IMR-90 (cell line): Measurements from ENCODE around the gene SLC38A5. TPM values are rescaled to one million over a fixed set of nuclear protein-coding genes. Genes with fewer than 3 reads are reported as not detected.

Source experiments
- ATAC-seq: fragments of 200-7000 bp; cut with Tn5 transposase; 2 replicates; pipeline ENCODE4 v1.9.1; 2020; ENCODE audit warnings: low read depth, mild to moderate bottlenecking, moderate library complexity
- BruUV-seq: library from RNA; stranded (reverse); fragments of 400-500 nt; replicated peaks from 2 replicates; lab custom pipeline; 2021; lab: Mats Ljungman, UMichigan
- CTCF ChIA-PET: fragments of 300-600 bp; formaldehyde crosslinking; extraction: SDS; loops from one replicate; lab custom pipeline; 2021; ENCODE audit warnings: antibody characterized with exemption; lab: Yijun Ruan, JAX
- POLR2A ChIA-PET: fragments of 300-600 bp; sonication (Branson Sonifier 250); formaldehyde crosslinking; loops from one replicate; lab custom pipeline; 2022; ENCODE audit warnings: antibody characterized with exemption; ENCODE audit not compliant: unreplicated experiment; lab: Charles Lee
- DNase-seq: peaks from one replicate; pipeline ENCODE4 v3.0.0; 2013
- H2AFZ ChIP-seq: replicated peaks from 2 replicates; pipeline ENCODE3; 2013; ENCODE audit warnings: low read length, mild to moderate bottlenecking; ENCODE audit not compliant: poor library complexity
- H2AK5ac ChIP-seq: 2 replicates; pipeline ENCODE4 v1.6.1; 2013; ENCODE audit warnings: low read depth, low read length, inconsistent platforms
- H2AK9ac ChIP-seq: replicated peaks from 2 replicates; pipeline ENCODE3; 2013; ENCODE audit warnings: mild to moderate bottlenecking, low read depth, low read length, moderate library complexity; ENCODE audit not compliant: poor library complexity
- H2BK120ac ChIP-seq: 2 replicates; pipeline ENCODE4 v1.6.1; 2013; ENCODE audit warnings: low read depth, low read length, inconsistent platforms
- H2BK15ac ChIP-seq: 3 replicates; pipeline ENCODE4 v1.6.1; 2013; ENCODE audit warnings: low read depth, low read length, inconsistent platforms
- H2BK20ac ChIP-seq: 2 replicates; pipeline ENCODE4 v1.6.1; 2013; ENCODE audit warnings: low read depth, mild to moderate bottlenecking, inconsistent platforms, low read length, moderate library complexity
- H2BK5ac ChIP-seq: 2 replicates; pipeline ENCODE4 v1.6.1; 2013; ENCODE audit warnings: mild to moderate bottlenecking, low read depth, low read length, inconsistent platforms; ENCODE audit not compliant: poor library complexity, severe bottlenecking
- H3K14ac ChIP-seq: replicated peaks from 2 replicates; pipeline ENCODE4 v1.6.1; 2013; ENCODE audit warnings: low read depth, low read length, inconsistent platforms
- H3K18ac ChIP-seq: 2 replicates; pipeline ENCODE4 v1.6.1; 2013; ENCODE audit warnings: low read depth, low read length, control low read depth
- H3K23ac ChIP-seq: 2 replicates; pipeline ENCODE4 v1.6.1; 2013; ENCODE audit warnings: low read depth, low read length, inconsistent platforms
- H3K27ac ChIP-seq: 2 replicates; pipeline ENCODE4 v1.5.1; 2013; ENCODE audit warnings: mild to moderate bottlenecking, control low read depth, low read length; ENCODE audit not compliant: insufficient read depth
- H3K27me3 ChIP-seq: 2 replicates; pipeline ENCODE4 v1.6.1; 2013; ENCODE audit warnings: low read length; ENCODE audit not compliant: control insufficient read depth, insufficient read depth
- H3K36me3 ChIP-seq: 2 replicates; pipeline ENCODE4 v1.6.1; 2013; ENCODE audit warnings: low read length, mixed read lengths; ENCODE audit not compliant: control insufficient read depth, insufficient read depth
- H3K4ac ChIP-seq: 2 replicates; pipeline ENCODE4 v1.6.1; 2013; ENCODE audit warnings: low read depth, low read length, inconsistent platforms
- H3K4me1 ChIP-seq: 2 replicates; pipeline ENCODE4 v1.6.1; 2013; ENCODE audit warnings: low read length, mixed read lengths; ENCODE audit not compliant: control insufficient read depth, insufficient read depth
- H3K4me2 ChIP-seq: 2 replicates; pipeline ENCODE4 v1.6.1; 2013; ENCODE audit warnings: low read depth, mild to moderate bottlenecking, control low read depth, low read length, moderate library complexity
- H3K4me3 ChIP-seq: 2 replicates; pipeline ENCODE4 v1.5.1; 2013; ENCODE audit warnings: low read depth, mild to moderate bottlenecking, control low read depth, low read length, moderate library complexity; ENCODE audit not compliant: insufficient read depth
- H3K56ac ChIP-seq: 2 replicates; pipeline ENCODE4 v1.6.1; 2013; ENCODE audit warnings: low read length, inconsistent platforms; ENCODE audit not compliant: insufficient read depth; ENCODE audit errors: extremely low read depth
- H3K79me1 ChIP-seq, 2 experiments: 2 replicates each; pipeline ENCODE4 v1.6.1; 2013; ENCODE audit warnings: low read length in 2 of 2, inconsistent platforms in 1 of 2, low read depth in 1 of 2
- H3K9ac ChIP-seq: 2 replicates; pipeline ENCODE4 v1.6.1; 2013; ENCODE audit warnings: low read depth, low read length, control low read depth
- H3K9me1 ChIP-seq: 2 replicates; pipeline ENCODE4 v1.6.1; 2013; ENCODE audit warnings: low read length, inconsistent platforms; ENCODE audit not compliant: insufficient read depth
- H3K9me3 ChIP-seq: 2 replicates; pipeline ENCODE4 v1.6.1; 2013; ENCODE audit warnings: low read length; ENCODE audit not compliant: control insufficient read depth, insufficient read depth
- H4K20me1 ChIP-seq: 2 replicates; pipeline ENCODE4 v1.6.1; 2013; ENCODE audit warnings: low read length, inconsistent platforms; ENCODE audit not compliant: insufficient read depth
- H4K5ac ChIP-seq: 2 replicates; pipeline ENCODE4 v1.6.1; 2013; ENCODE audit warnings: mild to moderate bottlenecking, low read depth, low read length, control low read depth
- H4K8ac ChIP-seq, 2 experiments: 2 replicates each; pipeline ENCODE4 v1.6.1; 2013; ENCODE audit warnings: low read depth in 2 of 2, low read length in 2 of 2, control low read depth in 1 of 2, inconsistent platforms in 1 of 2
- H4K91ac ChIP-seq: 2 replicates; pipeline ENCODE4 v1.6.1; 2013; ENCODE audit warnings: low read depth, low read length, inconsistent platforms; ENCODE audit not compliant: insufficient read depth
- CEBPB ChIP-seq: IDR thresholded peaks from 2 replicates; pipeline ENCODE4 v1.6.1; 2012; ENCODE audit warnings: low read depth, low read length, improper control_type of control experiment
- CHD1 ChIP-seq: IDR thresholded peaks from 2 replicates; pipeline ENCODE4 v1.6.1; 2012; ENCODE audit warnings: low read depth, low read length, improper control_type of control experiment
- POLR2A ChIP-seq: IDR thresholded peaks from 2 replicates; pipeline ENCODE4 v1.6.1; 2012; ENCODE audit warnings: mild to moderate bottlenecking, low read depth, low read length
- RAD21 ChIP-seq: IDR thresholded peaks from 2 replicates; pipeline ENCODE4 v1.6.1; 2012; ENCODE audit warnings: low read length, improper control_type of control experiment
- WGBS, 2 experiments: methylation state at CpG; one replicate each; pipeline versions ENCODE4 v1.1.5 to v1.1.7; 2013; ENCODE audit warnings: missing lambda C conversion rate in 2 of 2; ENCODE audit not compliant: insufficient read length in 1 of 2; ENCODE audit errors: extremely low coverage in 2 of 2; 5-methylcytosine and 5-hydroxymethylcytosine counted together
- dilution Hi-C: fragments of 300-500 bp; cut with HindIII; formaldehyde crosslinking; loops from one replicate; pipeline ENCODE4 v1.14.3; 2018; ENCODE audit warnings: low sequenced_read_pairs; ENCODE audit not compliant: unreplicated experiment
- in situ Hi-C: fragments of 300-500 bp; cut with MboI; formaldehyde crosslinking; loops from 3 replicates; pipeline ENCODE4 v1.14.3; 2019; ENCODE audit warnings: low sequenced_read_pairs, inconsistent platforms, mixed read lengths
- intact Hi-C: fragments of 100-400 bp; cut with micrococcal nuclease; formaldehyde crosslinking; loops from 2 replicates; pipeline ENCODE4 v1.10.0; 2022
- polyA plus RNA-seq, 3 experiments: library from polyadenylated mRNA; depleted of rRNA; stranded (reverse); fragments of >200 nt; gene quantifications; 2 replicates each; pipeline ENCODE4 v1.2.3, GENCODE V29; 2012; ENCODE audit warnings: low replicate concordance in 1 of 3
- total RNA-seq: library from RNA; depleted of rRNA; stranded (reverse); fragments of >200 nt; gene quantifications from 2 replicates; pipeline ENCODE4 v1.2.3, GENCODE V29; 2012
- TF ChIP-seq, protein P1 (sequence below): fragments of 150-350 bp; IDR thresholded peaks from 2 replicates; pipeline ENCODE4 v1.6.1; 2017; ENCODE audit warnings: mild to moderate bottlenecking, antibody characterized with exemption, low read length, low read depth

SLC38A5 gene
- total and polyA plus RNA-seq, 2 of the 4 experiments (the other 2 are of a cell fraction) = 12.2 to 20.4 TPM

DNA sequence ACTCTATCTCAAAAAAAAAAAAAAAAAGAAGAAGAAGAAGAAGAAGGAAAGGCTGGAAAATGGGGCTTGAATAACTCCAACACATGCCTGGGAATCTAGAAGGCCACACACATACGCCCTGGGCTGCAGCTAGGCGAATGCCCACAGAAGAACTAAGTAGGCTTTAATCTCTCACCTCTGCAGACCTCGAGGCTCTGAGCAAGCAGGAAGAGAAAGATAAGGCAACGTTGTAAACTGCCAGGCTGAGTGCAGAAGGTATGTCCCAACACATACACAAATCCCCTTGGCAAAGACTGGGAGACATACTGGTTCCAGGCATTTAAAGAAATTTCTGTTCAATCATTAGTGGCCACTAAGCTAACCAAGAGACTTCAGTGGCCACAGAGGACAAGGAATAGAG is 18.4 kb downstream of the SLC38A5 start:
- Histone ChIP-seq H3K56ac (no peak overlapping the region), H4K8ac (no peak overlapping the region), H2BK15ac (no peak overlapping the region), H3K4ac (no peak overlapping the region), H3K9me3 (no peaks in the 10 kb centered on the region), H4K20me1 (no peaks in the 10 kb centered on the region), H2AFZ (no peak overlapping the region), H4K5ac (no peak overlapping the region), H3K4me1 (no peaks in the 10 kb centered on the region), H2BK5ac (no peak overlapping the region), H3K9me1 (no peaks in the 10 kb centered on the region), H3K14ac (no peak overlapping the region), H2BK20ac (no peak overlapping the region), H3K27me3 (peaks cover 4% of the 10 kb centered on the region), H3K9ac (no peak overlapping the region), H3K18ac (no peak overlapping the region), H3K36me3 (no peaks in the 10 kb centered on the region), H2AK9ac (no peak overlapping the region), H4K91ac (no peak overlapping the region), H3K4me3 (no peak overlapping the region), H2AK5ac (no peak overlapping the region), H3K4me2 (no peak overlapping the region), H3K79me1 (no peaks in the 10 kb centered on the region), H3K23ac (no peak overlapping the region), H2BK120ac (no peak overlapping the region), H3K27ac (no peak overlapping the region)
- TF ChIP-seq RAD21 (no peak), CHD1 (no peak), POLR2A (no peak), CEBPB (no peak)
- TF ChIP-seq, protein P1, sequence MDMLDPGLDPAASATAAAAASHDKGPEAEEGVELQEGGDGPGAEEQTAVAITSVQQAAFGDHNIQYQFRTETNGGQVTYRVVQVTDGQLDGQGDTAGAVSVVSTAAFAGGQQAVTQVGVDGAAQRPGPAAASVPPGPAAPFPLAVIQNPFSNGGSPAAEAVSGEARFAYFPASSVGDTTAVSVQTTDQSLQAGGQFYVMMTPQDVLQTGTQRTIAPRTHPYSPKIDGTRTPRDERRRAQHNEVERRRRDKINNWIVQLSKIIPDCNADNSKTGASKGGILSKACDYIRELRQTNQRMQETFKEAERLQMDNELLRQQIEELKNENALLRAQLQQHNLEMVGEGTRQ = no peak
- intact Hi-C loops = no loop called here
- in situ Hi-C loops = no loop called here
- no peak for DNase-seq
- WGBS, 2 experiments = 0% methylated on average over 1 of the region's 4 CpGs; no CpG with 5 or more reads in 1 of the 2 experiments
- dilution Hi-C loops = no loop called here
- ChIA-PET POLR2A (no interaction called here), CTCF (no interaction called here)
- no TSS peak for BruUV-seq
- no peak for ATAC-seq
